Activated CD8-positive, alpha-beta T cell treated with anti-CD3 and anti-CD28 coated beads, Interleukin-2, amount 10 ng/mL, durations not matched to agents 7 days and 5 days (primary cell): ENCODE results near the gene ZFP36L2. TPM values are rescaled to one million over a fixed set of nuclear protein-coding genes. Genes with fewer than 3 reads are reported as not detected.

Source experiments
- ATAC-seq: fragments of 150-1000 bp; cut with Tn5 transposase; one replicate; pipeline ENCODE4 v1.10.0; 2021; ENCODE audit warnings: moderate library complexity
- CTCF ChIA-PET: fragments of 350-600 bp; sonication (Branson Sonifier 250); formaldehyde crosslinking; loops from one replicate; lab custom pipeline; 2021; ENCODE audit warnings: antibody characterized with exemption; lab: Charles Lee
- POLR2A ChIA-PET: fragments of 350-600 bp; sonication (Branson Sonifier 250); formaldehyde crosslinking; loops from one replicate; lab custom pipeline; 2021; ENCODE audit warnings: antibody characterized with exemption; lab: Charles Lee
- DNase-seq: peaks from one replicate; pipeline ENCODE4 v3.0.0-alpha.2; 2020
- H3K27ac Mint-ChIP-seq: one replicate; pipeline ENCODE4 v1.8.0; 2021; ENCODE audit warnings: mild to moderate bottlenecking, mixed read lengths
- H3K27me3 Mint-ChIP-seq: one replicate; pipeline ENCODE4 v1.8.0; 2021; ENCODE audit warnings: low read depth, mixed read lengths
- H3K36me3 Mint-ChIP-seq: one replicate; pipeline ENCODE4 v1.8.0; 2021; ENCODE audit warnings: low read depth, mixed read lengths
- H3K4me1 Mint-ChIP-seq: one replicate; pipeline ENCODE4 v1.8.0; 2021; ENCODE audit warnings: low read depth, mixed read lengths
- H3K4me3 Mint-ChIP-seq: one replicate; pipeline ENCODE4 v1.8.0; 2021; ENCODE audit warnings: mild to moderate bottlenecking, mixed read lengths
- H3K9me3 Mint-ChIP-seq: one replicate; pipeline ENCODE4 v1.8.0; 2022; ENCODE audit warnings: mixed read lengths; ENCODE audit not compliant: insufficient read depth
- total RNA-seq, 2 experiments: library from RNA; stranded (reverse); gene quantifications; one replicate each; pipeline ENCODE4 v1.2.3, GENCODE V29; 2021

ZFP36L2 gene
- total RNA-seq, 2 experiments from 2014 or later, result 166 TPM

DNA sequence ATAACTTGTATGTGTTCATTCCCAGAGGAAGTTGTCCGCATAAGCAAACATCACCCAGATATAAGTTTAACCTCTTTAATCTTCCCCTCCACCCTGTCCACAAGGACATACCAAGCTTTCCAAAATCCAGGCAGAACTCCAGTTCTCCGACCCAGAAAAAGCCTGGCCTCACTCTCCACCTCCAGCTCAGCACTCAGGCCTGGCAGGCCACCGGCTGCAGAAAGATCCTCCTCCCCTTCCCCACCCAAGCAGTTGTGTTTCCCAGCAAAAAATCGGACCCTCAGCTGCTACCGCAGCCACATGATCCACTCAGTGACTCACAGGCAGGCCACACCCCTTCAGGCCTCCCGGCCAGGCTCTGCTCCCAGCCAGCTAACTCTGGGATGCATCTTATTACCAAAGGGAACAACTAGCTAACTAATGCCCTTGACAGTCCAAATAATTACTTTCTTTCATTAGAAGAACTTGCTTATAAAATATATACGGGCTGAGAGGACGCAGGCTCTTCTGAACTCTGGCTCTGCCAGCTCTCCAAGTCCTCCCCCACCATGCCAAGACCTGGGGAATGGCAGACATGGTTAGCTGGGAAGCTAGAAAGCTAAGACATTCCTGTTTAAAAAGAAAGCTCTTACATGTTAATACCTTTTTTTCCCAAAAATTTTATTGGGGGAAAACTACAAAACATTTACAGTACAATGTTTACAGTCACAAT, 4.5 kb downstream of the ZFP36L2 start:
- H3K4me3 Mint-ChIP-seq, result peak overlapping the region; percentile 93
- peaks cover 58% of the 10 kb centered on the region for H3K36me3 Mint-ChIP-seq
- CTCF ChIA-PET, result interaction anchor here (1.0 to 16.3 kb wide), 16 partner anchors 7 to 274 kb away, joined by 3 to 666 read pairs (median 6); no protein-coding TSS in a partner anchor
- H3K27me3 Mint-ChIP-seq, result no peaks in the 10 kb centered on the region
- H3K27ac Mint-ChIP-seq, result peak overlapping the region; percentile 97
- DNase-seq (peak; percentile 76), ATAC-seq (no peak)
- POLR2A ChIA-PET, result interaction anchor here (1.0 to 12.9 kb wide), 7 partner anchors 18 to 89 kb away, joined by 3 to 622 read pairs (median 23); no protein-coding TSS in a partner anchor
- no peaks in the 10 kb centered on the region for H3K9me3 Mint-ChIP-seq
- H3K4me1 Mint-ChIP-seq, result peaks cover 46% of the 10 kb centered on the region

DNA sequence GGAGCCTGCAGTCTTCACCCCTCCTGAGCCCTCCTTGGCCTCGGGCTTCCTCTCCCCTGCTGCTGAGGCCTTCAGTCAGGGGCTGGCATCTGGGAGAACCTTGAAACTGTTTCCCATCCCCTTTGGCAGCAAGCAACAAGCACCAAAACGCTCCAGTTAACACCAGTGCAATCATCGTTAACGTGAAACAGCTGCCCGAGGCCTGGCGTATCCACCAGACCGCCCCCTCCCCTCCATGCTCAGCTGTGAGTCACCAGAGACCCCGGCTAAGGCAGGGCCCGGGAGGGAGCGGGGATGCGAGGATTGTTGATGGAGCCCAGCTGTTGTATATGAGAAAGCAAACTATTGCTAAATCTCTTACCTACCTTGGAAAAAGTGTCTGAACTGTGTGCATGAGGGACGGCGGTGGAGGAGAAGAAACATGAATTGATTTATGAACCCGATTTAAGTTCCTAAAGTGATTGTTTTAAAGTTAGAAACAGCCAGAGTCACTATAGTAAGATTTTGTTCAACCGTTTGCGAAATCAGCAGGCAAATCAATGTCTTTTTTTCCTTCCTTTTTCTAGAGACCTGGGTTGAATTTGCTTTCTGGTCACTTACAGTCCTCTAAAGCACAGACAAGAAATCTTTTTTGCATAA, 5.2 kb downstream of the ZFP36L2 start:
- ChIA-PET POLR2A (interaction anchor here (1.0 to 12.9 kb wide), 9 partner anchors 17 to 88 kb away, joined by 3 to 622 read pairs (median 10); no protein-coding TSS in a partner anchor), CTCF (interaction anchor here (1.1 to 16.3 kb wide), 13 partner anchors 8 to 274 kb away, joined by 3 to 666 read pairs (median 8); no protein-coding TSS in a partner anchor)
- peaks cover 46% of the 10 kb centered on the region for H3K4me1 Mint-ChIP-seq
- H3K9me3 Mint-ChIP-seq, result no peaks in the 10 kb centered on the region
- DNase-seq, result peak; percentile 52
- no peaks in the 10 kb centered on the region for H3K27me3 Mint-ChIP-seq
- peaks cover 58% of the 10 kb centered on the region for H3K36me3 Mint-ChIP-seq
- H3K27ac Mint-ChIP-seq, result peak overlapping the region; percentile 97
- no peak for ATAC-seq
- H3K4me3 Mint-ChIP-seq, result peak overlapping the region; percentile 93

DNA sequence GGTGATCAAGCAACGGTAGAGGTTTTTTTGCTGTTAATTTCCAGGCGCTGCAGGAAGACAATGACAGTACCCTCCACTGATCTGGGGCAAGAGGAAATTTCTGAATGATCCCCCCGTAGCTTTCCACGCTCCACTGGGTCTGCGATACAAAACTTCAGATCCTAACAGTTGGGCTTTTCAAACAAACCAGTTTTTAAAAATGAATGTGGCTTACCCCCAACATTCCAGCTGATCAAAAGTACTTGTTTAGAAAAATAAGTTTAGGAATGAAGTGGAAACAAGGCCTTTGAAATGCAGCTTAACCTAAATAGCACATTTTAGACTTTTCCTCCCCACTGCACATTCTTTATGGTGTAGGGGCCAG, 5.7 kb downstream of the ZFP36L2 start:
- no peaks in the 10 kb centered on the region for H3K27me3 Mint-ChIP-seq
- DNase-seq (no peak), ATAC-seq (no peak)
- peak overlapping the region; percentile 93 for H3K4me3 Mint-ChIP-seq
- CTCF ChIA-PET, result interaction anchor here (1.1 to 16.3 kb wide), 10 partner anchors 9 to 264 kb away, joined by 3 to 666 read pairs (median 12); no protein-coding TSS in a partner anchor
- peak overlapping the region; percentile 97 for H3K27ac Mint-ChIP-seq
- POLR2A ChIA-PET, result interaction anchor here (0.8 to 12.9 kb wide), 8 partner anchors 7 to 88 kb away, joined by 4 to 622 read pairs (median 25); partner anchors contain the start of gene ZFP36L2
- H3K36me3 Mint-ChIP-seq, result peaks cover 56% of the 10 kb centered on the region
- H3K9me3 Mint-ChIP-seq, result no peaks in the 10 kb centered on the region
- peaks cover 48% of the 10 kb centered on the region for H3K4me1 Mint-ChIP-seq

DNA sequence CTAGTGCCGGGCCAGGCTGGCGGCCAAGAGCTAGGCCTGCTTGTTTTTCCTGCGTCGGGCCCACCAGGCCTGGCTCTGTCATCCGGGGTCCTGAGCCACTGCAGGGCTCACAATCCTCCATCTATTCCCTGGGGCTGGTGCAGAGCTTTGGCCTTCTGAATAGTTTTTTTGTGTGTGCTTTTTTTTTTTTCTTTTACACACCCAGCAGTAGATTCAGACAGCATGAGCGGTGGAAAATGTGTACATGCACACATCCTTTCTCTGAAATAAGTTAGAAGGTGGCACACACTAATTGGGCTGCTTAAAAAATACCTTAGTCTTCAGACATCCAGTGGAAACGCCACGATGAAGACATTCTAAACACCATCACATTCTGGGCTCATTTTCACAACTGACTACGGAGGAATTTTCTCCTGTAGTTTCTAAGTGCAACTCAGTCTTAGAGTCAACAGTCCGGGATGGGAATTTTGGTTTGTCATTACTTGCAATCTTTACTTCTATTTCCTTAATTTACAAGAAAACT, 6.1 kb downstream of the ZFP36L2 start:
- no peaks in the 10 kb centered on the region for H3K27me3 Mint-ChIP-seq
- ATAC-seq, result no peak
- H3K4me3 Mint-ChIP-seq, result peak overlapping the region; percentile 93
- ChIA-PET CTCF (interaction anchor here (1.1 to 16.3 kb wide), 10 partner anchors 9 to 264 kb away, joined by 3 to 666 read pairs (median 12); no protein-coding TSS in a partner anchor), POLR2A (interaction anchor here (0.8 to 12.9 kb wide), 9 partner anchors 7 to 87 kb away, joined by 4 to 622 read pairs (median 23); partner anchors contain the start of gene ZFP36L2)
- peak overlapping the region; percentile 97 for H3K27ac Mint-ChIP-seq
- no peaks in the 10 kb centered on the region for H3K9me3 Mint-ChIP-seq
- H3K36me3 Mint-ChIP-seq, result peaks cover 52% of the 10 kb centered on the region
- peaks cover 49% of the 10 kb centered on the region for H3K4me1 Mint-ChIP-seq
- no peak for DNase-seq

DNA sequence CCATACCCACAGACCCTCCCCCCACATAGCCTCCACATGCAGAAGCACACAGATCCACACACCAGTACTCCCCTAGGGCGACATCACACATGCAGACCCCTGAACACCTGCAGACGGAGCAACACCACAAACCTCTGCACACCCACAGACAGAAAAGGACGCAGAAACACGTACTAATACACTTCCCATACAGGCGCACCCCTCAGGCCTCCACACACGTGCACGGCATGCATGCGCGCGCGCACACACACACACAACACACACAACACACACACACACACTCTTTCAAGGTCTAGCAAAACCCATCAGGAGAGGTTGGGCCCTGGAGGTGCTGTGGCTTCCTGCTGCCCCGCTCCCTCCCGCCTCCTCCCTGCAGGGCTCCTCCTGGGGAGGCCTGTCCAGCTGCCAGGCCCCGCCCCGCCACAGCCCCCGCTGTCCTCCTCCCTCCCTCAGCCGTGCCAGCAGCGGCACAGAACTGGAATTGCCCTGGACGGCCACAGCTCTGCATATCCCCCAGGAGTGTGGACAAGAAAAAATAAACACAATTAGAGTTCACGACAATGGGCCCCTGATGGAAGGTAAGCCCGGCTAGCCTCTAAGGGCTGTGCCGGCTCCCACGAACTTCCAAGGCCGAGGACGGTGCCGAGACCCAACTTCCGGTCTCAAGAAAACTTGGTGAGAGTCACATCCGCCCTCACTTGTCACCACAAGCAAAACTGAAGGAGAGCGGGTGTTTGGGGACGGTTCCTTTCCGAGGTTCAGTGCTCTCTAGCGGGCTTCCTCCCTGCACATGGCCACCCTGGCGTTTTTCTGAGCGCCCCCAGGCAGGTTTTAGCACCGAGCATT, 6.8 kb downstream of the ZFP36L2 start:
- CTCF ChIA-PET, result interaction anchor here (1.2 to 16.3 kb wide), 9 partner anchors 10 to 88 kb away, joined by 3 to 666 read pairs (median 11); no protein-coding TSS in a partner anchor
- peak overlapping the region; percentile 93 for H3K4me3 Mint-ChIP-seq

DNA sequence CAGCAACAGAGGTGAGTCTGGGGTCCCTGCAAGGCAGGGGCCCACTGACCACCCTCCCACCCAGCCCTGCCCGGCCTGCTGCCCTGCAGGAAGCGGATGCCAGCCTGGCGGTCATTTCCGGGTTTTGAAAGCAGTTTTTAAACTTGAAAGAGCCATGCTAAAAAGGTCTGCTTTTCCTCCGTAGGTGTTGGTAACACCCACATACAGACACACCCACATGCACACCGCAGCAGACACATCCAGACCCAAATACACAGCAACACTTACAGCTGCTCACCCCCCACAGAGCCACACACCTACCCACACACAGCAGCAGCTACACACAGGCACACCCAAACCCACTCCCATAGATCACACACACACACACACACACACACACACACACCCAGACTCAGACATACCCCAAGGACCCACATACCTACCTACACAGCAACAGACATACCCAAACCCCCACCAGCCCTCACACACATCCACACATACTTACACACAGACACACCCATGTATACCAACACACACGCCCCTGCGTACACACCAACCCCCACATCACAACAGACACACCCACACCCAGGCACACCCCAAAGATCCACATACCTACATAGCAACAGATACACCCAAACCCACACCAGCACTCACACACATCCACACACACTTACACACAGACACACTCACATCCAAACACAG, 7.6 kb downstream of the ZFP36L2 start:
- ChIA-PET CTCF (interaction anchor here (0.7 to 16.3 kb wide), 9 partner anchors 8 to 87 kb away, joined by 3 to 666 read pairs (median 8); partner anchors contain the start of gene ZFP36L2), POLR2A (interaction anchor here (1.0 to 12.9 kb wide), 8 partner anchors 8 to 86 kb away, joined by 3 to 622 read pairs (median 25); partner anchors contain the start of gene ZFP36L2)
- DNase-seq, result peak; percentile 94
- Mint-ChIP-seq H3K4me1 (peaks cover 49% of the 10 kb centered on the region), H3K27me3 (no peaks in the 10 kb centered on the region), H3K4me3 (peak overlapping the region; percentile 93), H3K36me3 (peaks cover 39% of the 10 kb centered on the region), H3K27ac (peak overlapping the region; percentile 97), H3K9me3 (no peaks in the 10 kb centered on the region)
- peak; percentile 62 for ATAC-seq

More for the DNA sequence above, 6.8 kb downstream of the ZFP36L2 start:
- Mint-ChIP-seq H3K4me1 (peaks cover 49% of the 10 kb centered on the region), H3K27me3 (no peaks in the 10 kb centered on the region), H3K27ac (peak overlapping the region; percentile 97), H3K9me3 (no peaks in the 10 kb centered on the region), H3K36me3 (peaks cover 46% of the 10 kb centered on the region)
- POLR2A ChIA-PET, result interaction anchor here (0.6 to 12.9 kb wide), 9 partner anchors 8 to 87 kb away, joined by 3 to 622 read pairs (median 23); partner anchors contain the start of gene ZFP36L2
- DNase-seq, result peak; percentile 93
- peak; percentile 52 for ATAC-seq

DNA sequence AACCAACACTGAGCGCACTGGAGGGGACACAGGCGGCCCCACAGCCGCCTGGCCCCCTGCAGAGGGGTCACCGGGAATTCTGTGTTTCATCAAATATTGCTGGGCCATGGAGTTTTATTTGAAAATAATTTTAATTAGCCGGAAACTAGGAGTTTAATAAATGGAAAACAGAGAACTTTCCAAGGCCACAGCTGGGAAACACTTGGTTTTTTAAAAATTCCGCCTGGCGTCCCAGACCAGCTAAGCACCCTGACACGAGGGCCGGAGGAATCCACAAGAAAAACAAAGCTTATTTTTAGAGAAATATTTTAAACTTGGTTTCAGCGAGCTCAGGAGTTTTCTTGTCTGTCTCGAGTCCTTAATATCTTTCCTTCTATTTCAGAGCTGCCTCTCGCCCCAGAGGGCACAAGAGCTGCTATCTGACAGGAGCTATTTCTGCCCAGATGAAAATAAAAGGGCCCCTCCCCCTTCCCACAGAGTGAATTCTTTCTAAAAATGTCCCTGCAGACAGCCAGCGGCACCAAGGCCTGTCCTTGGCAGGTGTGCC, 8.2 kb downstream of the ZFP36L2 start:
- CTCF ChIA-PET, result interaction anchor here (0.7 to 16.3 kb wide), 11 partner anchors 8 to 267 kb away, joined by 3 to 666 read pairs (median 7); partner anchors contain the start of gene ZFP36L2
- POLR2A ChIA-PET, result interaction anchor here (0.8 to 12.9 kb wide), 8 partner anchors 9 to 407 kb away, joined by 4 to 622 read pairs (median 25); partner anchors contain the start of gene ZFP36L2
- no peaks in the 10 kb centered on the region for H3K27me3 Mint-ChIP-seq
- peaks cover 49% of the 10 kb centered on the region for H3K4me1 Mint-ChIP-seq
- H3K36me3 Mint-ChIP-seq, result peaks cover 33% of the 10 kb centered on the region
- H3K4me3 Mint-ChIP-seq, result peak overlapping the region; percentile 93
- H3K27ac Mint-ChIP-seq, result peak overlapping the region; percentile 97
- DNase-seq (no peak), ATAC-seq (no peak)
- H3K9me3 Mint-ChIP-seq, result no peaks in the 10 kb centered on the region

DNA sequence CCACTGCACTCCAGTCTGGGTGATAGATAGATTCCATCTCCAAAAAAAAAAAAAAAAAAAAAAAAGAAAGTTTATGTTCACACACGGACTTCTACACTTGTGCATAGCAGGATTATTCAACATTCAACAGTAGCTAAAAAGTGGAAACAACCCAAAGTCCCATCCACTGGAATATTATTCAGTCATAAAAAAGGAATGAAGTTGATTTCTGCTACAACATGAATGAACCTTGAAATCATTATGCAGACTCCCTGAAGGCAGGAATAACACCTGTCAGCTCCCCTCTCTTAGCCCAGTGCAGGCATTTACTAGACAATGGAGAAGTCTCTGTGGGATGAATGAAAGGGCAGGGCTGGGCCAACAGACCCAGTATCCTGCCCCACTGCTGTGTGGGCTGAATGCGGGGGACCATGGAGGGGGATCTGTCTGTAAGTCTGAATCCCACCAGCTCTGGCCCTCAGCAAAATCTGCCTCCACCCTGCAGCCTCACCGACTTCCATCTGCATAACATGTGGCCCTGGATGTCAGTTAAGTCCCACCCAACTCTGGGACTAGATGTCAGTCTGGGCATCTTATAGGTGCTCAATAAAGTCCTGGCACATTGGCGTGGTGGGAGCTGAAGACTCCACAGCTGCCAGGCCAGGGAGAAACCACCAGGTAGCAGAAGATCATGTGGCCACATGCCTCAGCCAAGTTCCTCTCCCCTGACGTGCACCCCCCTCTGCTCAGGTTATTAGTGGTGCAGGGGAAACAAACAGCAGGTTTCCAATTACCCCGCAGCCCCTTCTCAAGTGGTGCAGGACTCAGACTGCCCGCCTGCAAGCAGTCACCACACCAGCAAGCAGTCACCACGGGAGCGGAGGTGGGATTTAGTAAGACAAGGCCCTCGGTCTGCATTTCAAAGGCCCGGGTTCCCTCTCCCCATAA, 8.9 kb downstream of the ZFP36L2 start:
- Mint-ChIP-seq H3K4me1 (peaks cover 54% of the 10 kb centered on the region), H3K27me3 (no peaks in the 10 kb centered on the region), H3K9me3 (no peaks in the 10 kb centered on the region), H3K4me3 (peak overlapping the region; percentile 93), H3K27ac (peak overlapping the region; percentile 97), H3K36me3 (peaks cover 27% of the 10 kb centered on the region)
- ATAC-seq (no peak), DNase-seq (no peak)
- POLR2A ChIA-PET, result interaction anchor here (0.8 to 12.9 kb wide), 8 partner anchors 9 to 407 kb away, joined by 4 to 622 read pairs (median 18); partner anchors contain the start of gene ZFP36L2
- CTCF ChIA-PET, result interaction anchor here (0.7 to 16.3 kb wide), 13 partner anchors 9 to 267 kb away, joined by 3 to 666 read pairs (median 7); partner anchors contain the start of gene ZFP36L2

DNA sequence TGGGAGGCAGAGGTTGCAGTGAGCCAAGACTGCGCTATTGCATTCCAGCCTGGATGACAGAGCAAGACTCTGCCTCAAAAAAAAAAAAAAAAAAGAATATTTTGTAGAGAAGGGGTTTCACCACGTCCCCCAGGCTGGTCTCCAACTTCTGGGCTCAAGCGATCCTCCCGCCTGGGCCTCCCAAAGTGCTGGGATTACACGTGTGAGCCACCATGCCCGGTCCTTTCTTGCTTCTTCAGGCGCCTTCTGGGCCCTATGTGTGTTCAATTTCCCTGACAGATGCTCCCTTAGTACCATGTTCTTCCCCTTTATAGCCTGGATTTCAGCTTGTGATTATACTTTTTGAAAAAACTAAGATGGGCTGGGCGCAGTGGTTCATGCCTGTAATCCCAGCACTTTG, 9.8 kb downstream of the ZFP36L2 start:
- peaks cover 19% of the 10 kb centered on the region for H3K36me3 Mint-ChIP-seq
- POLR2A ChIA-PET, result interaction anchor here (0.7 to 6.7 kb wide), 4 partner anchors 10 to 83 kb away, joined by 3 to 71 read pairs (median 4); partner anchors contain the start of gene ZFP36L2
- peaks cover 55% of the 10 kb centered on the region for H3K4me1 Mint-ChIP-seq
- H3K4me3 Mint-ChIP-seq, result no peak overlapping the region
- no peaks in the 10 kb centered on the region for H3K27me3 Mint-ChIP-seq
- ATAC-seq (no peak), DNase-seq (no peak)
- H3K27ac Mint-ChIP-seq, result no peak overlapping the region
- H3K9me3 Mint-ChIP-seq, result no peaks in the 10 kb centered on the region
- CTCF ChIA-PET, result interaction anchor here (0.9 to 16.3 kb wide), 6 partner anchors 12 to 85 kb away, joined by 3 to 666 read pairs (median 4); no protein-coding TSS in a partner anchor
